Stimulated activated CD4-positive, alpha-beta T cell treated with anti-CD3 and anti-CD28 coated beads, TNF-alpha, amount 100 ng/mL, for 1 hour (primary cell): ENCODE measurements around the gene CSGALNACT2.

Source experiments
- DNase-seq, 3 donors: peaks; one replicate each; pipeline ENCODE4 v3.0.0-alpha.2; 2020; ENCODE audit warnings: low read depth in 3 of 3, low spot score in 1 of 3

CSGALNACT2 gene

GRCh38 chr10:43112608-43112961, 25.7 kb upstream of the CSGALNACT2 start:
- DNase-seq: no peak

GRCh38 chr10:43113201-43114087, 24.8 kb upstream of the CSGALNACT2 start:
- DNase-seq: no peak

GRCh38 chr10:43114088-43114742, 24.0 kb upstream of the CSGALNACT2 start:
- DNase-seq: no peak

- no peak for DNase-seq
Measured at GRCh38 chr10:43114743-43115611, 23.3 kb upstream of the CSGALNACT2 start.

DNA sequence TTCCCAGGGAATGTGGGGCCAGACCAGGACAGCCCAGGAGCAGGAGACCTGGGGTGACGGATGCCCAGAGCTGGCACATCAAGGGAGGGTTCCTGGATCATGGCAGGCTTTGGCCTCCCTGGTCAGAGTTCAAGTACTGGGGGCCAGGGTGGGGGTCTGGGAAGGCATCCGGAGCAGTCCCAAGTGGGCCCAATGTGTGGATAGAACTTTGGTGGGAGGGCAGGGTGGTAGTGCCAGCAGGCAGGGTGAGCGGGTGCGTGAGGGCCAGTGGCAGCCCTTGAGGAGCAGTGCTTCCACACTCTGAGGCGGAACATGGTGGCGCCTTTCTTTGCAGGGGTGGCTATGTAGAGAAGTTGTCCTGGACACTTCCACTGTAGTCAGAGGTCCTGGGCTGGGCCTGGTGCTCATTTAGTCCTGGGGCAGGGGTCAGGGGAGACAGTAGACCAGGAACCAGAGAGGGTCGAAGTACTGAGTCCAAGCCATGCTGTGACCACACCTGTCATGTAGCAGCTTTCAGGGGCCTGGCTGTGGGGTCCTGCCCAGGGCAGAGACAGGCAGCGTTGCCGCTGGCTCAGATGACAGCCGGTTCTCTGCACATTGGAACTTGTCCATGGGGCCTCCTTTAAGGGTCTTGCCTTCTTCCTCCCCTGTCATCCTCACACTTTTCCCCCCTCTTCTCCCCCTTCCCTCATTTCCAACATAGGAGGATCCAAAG, 22.2 kb upstream of the CSGALNACT2 start:
- no peak for DNase-seq

- no peak for DNase-seq
Measured at GRCh38 chr10:43116596-43116995, 21.6 kb upstream of the CSGALNACT2 start.

DNA sequence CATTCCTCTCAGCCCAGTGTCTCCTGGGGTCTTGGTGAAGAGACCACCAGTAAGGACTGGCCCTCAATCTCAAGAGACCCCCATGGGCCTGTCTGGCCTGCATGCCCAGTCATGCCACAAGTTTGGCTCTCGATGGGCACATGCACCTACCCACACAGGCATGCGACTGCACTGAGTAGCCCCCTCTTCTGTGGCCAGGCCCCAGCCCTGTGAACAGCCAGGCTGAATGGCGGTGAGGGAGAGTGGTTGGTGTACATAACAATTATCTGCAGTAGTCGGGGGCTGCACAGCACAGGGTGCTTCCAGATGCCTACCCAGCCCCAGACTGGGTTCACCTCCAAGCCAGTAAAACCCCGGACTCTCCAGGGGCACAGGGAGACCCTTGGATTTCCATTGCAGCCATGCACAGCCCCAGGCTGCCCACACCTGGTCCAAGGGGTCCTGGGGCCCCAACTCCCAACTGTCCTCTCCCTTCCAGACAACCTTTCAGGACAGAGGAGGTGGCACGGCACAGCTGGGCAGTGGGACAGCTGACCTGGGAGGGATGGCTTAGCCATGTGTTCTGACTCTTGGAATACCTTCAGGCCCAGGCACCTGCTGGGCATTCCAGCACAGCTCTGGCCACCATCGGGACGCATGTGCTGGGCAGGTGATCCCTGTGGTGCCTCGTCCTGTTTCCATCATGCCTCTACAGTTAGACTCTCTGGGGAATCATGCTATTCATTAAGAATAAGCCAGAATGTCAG, 21.0 kb upstream of the CSGALNACT2 start:
- DNase-seq: no peak

- DNase-seq: no peak
Measured at GRCh38 chr10:43117777-43118583, 20.3 kb upstream of the CSGALNACT2 start.

DNA sequence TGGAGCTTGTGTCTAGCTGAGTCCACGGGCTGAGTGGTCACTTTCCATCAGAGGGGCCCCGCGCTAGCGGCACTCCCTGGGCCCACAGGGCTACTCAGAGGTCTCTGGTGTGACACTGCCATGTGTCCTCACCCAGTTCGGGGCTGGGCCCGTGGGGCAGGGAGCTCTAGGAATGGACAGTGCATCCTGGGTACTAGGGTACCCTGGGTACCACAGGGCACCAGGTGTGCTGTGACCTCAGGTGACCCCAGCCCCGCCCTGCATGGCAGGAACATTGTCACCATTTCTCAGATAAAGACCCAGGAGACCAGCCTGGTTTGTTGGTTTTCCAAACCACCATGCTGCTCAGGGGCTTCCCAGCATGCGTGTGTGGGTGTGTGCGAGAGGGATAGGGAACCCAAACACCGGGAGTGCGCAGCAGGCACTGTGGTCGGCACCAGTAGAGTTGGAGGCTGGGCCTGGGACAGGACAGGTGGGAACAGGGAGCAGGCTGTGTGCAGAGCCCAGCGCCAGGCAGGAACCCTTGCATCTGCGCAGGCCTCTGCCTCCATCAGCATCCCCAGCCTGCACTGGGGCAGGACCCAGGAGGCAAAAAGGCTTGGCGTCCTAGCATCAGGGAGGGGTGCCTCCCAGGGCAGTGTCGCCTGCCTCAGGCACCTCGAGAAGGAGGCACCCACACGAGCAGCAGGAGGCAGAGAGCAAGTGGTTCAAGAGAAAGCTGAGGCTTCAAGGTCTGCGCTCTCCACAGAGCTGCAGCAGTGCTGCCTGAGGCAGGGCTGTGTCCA, 19.4 kb upstream of the CSGALNACT2 start:
- no peak for DNase-seq

DNA sequence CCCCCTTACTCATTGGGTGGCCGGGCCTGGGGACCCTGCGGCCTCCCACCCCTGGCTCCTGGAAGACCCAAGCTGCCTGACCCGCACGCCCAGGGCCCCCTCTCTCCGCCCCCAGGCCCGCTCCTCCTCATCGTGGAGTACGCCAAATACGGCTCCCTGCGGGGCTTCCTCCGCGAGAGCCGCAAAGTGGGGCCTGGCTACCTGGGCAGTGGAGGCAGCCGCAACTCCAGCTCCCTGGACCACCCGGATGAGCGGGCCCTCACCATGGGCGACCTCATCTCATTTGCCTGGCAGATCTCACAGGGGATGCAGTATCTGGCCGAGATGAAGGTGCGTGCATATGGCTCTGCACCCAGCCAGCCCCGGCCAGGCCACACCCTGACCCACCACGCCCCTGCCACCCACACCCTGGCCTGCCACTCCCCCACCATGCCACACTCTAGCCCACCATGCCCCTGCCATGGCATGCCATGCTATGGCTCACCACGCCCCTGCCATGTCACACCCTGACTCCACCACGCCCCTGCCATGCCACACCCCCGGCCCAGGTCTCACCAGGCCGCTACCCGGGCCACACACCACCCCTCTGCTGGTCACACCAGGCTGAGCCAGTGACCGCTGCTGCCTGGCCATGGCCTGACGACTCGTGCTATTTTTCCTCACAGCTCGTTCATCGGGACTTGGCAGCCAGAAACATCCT, 18.7 kb upstream of the CSGALNACT2 start:
- no peak for DNase-seq

DNA sequence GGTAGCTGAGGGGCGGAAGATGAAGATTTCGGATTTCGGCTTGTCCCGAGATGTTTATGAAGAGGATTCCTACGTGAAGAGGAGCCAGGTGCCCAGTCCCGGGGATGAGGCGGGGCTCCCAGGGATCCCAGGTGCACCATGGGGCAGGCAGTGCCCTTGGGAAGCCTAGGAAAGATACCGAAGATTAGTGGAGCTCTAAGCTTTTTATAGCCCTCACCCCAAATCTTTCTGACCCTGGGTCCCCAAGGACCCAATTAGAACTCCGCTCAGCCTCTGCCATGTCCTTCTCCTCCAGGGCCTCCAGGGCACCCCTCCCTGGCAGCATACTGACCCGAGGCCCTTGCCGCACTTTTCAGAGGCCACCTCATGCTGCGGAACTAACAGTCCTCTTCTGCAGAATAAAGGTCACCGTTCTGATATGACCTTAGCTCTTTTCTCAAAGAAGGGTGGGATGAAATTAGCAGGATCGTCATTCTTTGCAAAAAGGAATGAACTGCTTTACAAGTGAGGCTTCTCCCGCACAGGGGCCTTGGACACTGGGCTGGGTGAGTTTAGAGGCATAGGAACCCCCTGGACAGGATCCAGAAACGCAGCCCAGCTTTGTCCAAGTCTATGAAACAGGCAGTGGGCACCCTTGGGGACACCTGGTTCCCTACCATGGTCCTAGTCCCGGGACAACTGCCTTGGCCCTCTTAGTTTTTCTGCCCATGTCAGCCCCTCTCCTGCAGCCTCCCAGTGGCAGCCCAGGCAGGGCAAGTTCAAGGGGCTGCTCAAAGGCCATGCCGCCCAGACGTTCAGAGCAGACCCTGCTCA, 17.9 kb upstream of the CSGALNACT2 start:
- DNase-seq: no peak

DNA sequence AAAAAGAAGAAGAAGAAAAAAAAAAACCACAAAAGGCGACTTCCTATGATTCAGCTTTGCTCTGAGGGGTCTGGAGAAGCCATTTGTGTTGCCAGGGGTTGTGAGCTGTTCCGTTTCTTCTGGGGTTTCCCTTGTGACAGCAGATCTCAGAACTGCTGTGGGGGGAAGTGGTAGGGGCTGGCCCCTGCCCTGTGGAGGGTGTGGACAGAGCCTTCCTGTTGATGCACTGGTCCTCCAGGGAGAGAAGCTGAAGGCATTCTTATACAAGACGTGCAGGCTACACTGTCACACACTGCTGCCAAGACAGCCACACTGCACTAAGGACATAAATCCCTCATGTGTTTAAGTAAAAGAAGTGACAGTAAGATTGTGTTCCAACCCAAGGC, 17.3 kb upstream of the CSGALNACT2 start:
- peak in 1 of 3 donors; percentile 12 for DNase-seq

GRCh38 chr10:43121444-43121843, 16.8 kb upstream of the CSGALNACT2 start:
- DNase-seq: no peak

- DNase-seq: no peak
Measured at GRCh38 chr10:43122096-43122495, 16.1 kb upstream of the CSGALNACT2 start.

- no peak for DNase-seq
Measured at GRCh38 chr10:43122826-43123225, 15.4 kb upstream of the CSGALNACT2 start.

DNA sequence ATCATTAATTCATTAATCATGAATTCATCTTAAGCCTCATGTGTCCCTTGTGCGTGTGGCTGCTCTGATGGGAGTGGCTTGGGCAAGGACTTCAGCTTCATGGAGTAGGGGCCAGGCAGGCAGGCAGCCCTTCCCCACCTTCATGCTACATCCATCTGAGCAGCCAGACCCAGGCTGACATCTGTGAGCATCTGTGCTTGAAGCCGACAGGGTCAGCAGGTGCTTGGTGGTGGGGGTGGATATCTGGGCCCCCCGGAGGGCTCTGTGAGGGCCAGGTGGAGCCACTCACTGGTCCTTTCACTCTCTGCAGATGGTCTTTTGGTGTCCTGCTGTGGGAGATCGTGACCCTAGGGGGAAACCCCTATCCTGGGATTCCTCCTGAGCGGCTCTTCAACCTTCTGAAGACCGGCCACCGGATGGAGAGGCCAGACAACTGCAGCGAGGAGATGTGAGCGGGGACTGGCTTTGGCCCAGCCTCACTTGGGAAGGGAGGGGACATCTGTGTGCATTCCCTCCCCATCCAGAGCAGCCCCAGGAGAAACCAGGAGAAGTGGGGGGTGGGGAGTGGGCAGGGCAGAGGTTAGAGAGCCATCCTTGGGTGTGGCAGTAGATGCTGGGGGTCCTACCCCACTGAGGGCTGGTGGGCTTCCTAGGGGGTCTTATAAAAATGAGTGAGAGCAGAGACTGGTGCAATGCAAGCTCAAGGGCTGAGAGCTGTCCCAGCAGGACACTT, 14.7 kb upstream of the CSGALNACT2 start:
- DNase-seq: no peak

- DNase-seq: no peak
Measured at GRCh38 chr10:43124094-43124521, 14.1 kb upstream of the CSGALNACT2 start.
